GM21390 (cell line): ENCODE data around the gene SYNM.
"Not testable (repeated sequence)": the region's sequence is repeated elsewhere in the genome, so short reads cannot be mapped to it uniquely, and the experiment has no call there.

Source experiments
- ATAC-seq: cut with Tn5 transposase; IDR thresholded peaks from one replicate; pipeline ENCODE4 v1.9.1; 2021; ENCODE audit not compliant: unreplicated experiment

SYNM gene

DNA sequence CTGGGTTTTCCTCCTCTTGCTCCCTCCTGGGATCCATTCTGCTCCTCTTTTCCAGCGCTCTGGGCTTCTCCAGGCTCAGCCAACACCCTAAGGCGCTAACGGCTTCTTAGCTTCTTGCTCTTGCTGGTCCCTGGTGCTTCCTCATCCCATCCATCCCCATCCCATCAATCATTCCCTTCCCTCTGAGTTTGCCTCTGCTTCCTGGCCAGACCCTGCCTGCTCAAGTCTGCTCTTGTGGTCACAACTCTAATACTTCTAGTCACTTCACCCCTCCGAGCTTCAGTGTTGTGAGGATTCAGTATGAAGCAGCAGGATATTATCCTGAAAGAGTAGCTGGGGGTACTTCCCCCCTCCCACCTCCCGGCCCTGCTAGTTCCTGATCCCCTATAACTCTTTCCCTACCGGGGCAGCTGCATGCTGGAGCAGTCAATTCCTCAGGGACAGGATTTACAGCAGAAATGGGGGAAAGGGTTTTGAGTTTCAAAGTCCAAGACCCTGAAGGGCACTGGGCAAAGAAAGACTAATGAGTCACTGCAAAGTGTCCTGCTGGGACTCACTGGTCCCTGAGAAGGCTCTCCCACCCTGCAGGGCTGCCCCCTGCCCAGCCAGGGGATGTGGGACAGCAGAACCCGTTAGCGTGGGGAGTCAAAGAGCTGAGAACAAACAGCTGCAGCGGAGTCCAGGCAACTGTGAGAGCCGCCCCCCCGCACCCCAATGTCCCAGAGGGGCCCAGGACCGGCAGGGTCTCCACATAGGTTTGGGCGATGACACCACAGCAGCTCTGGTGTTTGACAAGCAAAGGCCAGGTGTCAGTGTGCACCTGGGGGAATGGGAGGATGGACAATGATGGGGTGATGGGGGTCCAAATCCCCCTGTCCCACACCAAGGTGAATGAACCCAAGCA lies 2.3 kb upstream of the SYNM start:
- ATAC-seq, result no peak

DNA sequence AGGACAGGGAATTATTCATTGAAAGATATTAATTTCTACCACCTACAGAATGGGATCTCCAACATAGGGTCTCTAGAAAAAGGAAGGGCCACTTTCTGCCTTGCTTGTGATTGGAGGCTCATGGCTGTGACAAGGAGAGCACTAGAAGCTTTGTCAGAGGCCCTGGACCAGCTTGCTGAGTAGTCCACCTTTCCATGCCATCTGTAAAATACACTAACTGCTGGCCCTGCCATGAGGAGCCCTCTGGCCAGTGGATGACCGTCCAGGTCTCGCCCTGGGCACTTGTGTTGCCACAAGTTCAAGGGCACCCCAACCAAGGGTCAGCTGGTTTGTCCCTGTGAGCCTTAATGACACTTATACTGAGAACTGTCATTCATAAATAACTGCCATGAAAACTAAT lies 1.6 kb upstream of the SYNM start:
- ATAC-seq, result no peak

DNA sequence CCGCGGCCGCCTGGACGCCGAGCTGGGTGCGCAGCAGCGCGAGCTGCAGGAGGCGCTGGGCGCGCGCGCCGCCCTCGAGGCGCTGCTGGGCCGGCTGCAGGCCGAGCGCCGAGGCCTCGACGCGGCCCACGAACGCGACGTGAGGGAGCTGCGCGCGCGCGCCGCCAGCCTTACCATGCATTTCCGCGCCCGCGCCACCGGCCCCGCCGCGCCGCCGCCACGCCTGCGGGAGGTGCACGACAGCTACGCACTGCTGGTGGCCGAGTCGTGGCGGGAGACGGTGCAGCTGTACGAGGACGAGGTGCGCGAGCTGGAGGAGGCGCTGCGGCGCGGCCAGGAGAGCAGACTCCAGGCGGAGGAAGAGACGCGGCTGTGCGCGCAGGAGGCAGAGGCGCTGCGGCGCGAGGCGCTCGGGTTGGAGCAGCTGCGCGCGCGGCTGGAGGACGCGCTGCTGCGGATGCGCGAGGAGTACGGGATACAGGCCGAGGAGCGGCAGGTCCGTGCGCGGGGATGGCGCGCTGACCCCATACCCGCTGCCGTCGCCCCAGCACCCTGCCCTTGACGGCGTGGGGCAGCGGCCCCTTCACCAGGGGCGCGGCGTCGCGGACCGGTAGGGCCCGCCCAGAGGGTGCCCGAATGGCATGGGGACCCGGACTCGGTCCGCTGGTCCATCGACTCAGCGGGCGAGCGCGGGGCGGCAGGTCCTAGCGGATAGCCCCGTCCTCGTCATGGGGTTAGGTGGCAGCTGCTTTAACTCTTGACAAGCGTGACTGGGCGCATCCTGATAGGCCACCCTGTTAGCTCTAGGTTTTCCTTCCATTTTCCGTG lies 848 bp downstream of the SYNM start:
- ATAC-seq, result peak; percentile 45

DNA sequence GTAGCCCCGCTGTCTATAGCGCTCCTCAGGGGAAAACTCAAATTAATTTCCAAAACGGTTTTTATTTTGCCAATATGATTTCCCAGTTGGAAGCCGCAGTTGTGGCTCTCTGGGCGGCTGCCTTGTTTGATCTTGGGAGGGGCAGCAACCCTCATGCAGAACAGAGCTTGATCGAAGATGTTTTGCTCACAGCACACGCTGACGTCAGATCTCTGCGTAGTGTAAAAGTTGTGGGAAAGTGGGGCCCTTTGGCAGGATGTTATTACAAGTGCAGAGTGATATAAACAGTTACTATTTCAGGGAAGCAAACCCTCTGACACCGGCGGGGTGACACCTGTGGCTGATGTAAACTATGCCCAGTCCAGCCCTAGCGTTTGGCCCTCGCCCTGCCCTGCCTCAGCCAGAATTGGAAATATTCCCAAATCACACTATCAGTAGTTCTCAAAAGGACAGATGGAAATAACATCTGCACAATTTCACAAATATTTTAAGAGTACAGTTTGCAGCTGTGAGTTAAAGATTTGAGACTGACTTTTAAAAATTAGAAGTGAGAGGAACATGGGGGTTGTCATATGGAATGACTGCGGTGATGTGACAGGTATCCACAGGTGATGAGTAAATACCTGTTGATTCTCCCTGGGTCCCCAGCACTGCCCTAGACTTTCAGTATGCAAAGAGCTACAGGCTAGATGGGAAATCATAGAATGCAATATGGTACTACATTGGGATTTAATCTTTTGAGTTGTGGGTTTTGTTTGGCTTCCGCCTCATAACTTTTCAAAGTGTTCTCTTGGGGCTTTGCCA lies 1.7 kb downstream of the SYNM start:
- no peak for ATAC-seq

DNA sequence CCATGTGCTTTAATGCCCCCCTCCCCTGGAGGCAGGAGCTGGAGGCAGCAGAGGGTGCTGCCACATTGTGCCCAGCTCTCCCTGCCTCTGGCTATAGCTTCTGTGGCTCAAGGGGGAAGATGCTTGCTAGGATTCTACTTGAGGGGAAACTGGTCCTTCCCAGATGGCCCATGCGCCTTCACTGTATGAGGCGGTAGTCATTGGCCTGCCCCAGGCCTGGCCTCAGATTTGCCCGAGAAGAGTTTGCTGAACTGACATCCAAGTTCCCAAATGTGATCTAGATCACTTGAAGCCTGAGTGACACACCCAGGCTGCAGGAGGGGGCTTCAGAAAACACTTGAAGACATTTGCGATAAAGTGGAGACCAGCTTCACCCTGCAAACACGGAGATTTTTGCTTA lies 4.1 kb downstream of the SYNM start:
- ATAC-seq, result no peak

DNA sequence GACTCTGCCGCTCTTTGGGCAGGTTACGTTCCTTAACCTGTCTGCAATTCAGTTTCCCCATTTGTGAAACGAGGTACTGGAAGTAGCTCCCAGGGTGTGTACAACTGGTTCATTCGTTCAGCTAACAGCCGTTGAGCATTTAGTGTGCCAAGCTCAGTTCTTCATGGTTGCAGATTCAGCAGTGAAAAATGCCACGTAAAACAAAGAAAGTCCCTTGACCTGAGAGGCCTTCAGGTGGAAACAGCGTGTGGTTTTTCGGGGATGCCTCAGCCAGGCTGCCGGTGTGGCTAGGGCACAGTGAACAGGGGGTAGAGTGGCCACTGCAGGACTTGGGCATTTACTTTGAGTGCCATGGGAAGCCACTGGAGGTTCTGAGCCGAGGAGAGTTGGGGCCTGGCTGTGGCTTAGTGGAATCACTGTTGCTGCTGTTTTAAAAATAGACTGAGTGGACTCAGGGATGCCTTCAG lies 4.7 kb downstream of the SYNM start:
- no peak for ATAC-seq

DNA sequence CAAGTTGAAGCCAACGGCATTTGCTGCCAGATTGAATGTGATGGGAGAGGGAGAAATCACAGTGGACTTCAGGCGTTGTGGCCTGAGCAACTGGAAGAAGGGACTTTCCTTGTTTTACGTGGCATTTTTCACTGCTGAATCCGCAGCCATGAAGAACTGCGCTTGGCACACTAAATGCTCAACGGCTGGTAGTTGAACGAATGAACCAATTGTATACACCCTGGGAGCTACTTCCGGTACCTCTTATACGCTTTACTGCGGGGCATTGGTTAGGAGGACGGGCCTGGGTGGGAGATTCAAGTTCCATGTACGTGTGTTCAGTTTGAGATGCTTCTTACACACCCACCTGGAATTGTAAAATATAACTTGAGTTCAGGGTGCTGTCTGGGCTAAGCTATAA lies 5.2 kb downstream of the SYNM start:
- no peak for ATAC-seq

DNA sequence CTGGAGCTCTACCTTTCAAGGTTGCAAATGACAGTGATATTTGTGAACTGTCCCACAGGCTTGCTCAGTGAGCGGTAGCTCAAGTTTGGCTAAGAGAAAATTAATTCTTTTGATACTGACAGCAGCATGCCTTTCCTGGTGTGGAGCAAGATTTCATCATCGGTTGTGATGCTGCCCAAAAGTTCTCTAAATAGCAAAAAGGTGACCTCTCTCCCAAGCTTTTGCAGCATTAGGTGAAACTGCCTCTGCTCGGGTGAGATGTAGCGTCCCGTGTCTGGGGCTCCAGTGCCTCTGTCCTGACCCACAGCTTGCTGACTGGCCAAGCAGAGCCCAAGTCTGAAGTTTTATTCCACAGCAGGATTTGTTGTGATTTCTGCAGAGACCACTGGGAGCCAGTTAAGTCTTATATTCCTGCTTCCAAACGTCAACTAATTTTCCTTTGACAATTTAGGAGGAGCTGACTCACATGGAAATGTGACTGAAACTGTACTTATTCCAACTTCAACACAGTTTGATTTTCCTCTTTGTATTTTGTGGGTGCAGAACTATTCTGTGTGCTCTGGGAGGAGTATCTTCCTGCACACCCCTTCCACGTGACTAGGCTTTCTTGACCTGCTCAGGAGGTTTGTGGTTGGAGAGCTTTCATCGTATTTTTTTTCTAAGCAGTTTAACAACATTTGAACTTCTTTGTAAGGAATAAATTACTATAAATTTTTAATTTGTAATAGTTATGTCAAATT lies 5.9 kb downstream of the SYNM start:
- ATAC-seq, result no peak

DNA sequence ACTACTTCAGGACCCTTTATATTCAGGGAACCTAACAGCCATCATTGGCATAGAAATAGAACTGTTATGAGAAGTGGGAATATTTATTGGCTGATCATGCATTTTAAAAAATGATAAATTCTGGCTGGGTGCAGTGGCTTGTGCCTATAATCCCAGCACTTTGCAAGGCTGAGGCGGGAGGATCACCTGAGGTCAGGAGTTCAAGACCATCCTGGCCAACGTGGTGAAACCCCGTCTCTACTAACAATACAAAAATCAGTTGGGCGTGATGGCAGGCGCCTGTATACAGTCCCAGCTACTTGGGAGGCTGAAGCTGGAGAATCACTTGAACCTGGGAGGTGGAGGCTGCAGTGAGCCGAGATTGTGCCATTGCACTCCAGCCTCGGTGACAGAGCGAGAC lies 6.8 kb downstream of the SYNM start:
- ATAC-seq, result not testable (repeated sequence)

DNA sequence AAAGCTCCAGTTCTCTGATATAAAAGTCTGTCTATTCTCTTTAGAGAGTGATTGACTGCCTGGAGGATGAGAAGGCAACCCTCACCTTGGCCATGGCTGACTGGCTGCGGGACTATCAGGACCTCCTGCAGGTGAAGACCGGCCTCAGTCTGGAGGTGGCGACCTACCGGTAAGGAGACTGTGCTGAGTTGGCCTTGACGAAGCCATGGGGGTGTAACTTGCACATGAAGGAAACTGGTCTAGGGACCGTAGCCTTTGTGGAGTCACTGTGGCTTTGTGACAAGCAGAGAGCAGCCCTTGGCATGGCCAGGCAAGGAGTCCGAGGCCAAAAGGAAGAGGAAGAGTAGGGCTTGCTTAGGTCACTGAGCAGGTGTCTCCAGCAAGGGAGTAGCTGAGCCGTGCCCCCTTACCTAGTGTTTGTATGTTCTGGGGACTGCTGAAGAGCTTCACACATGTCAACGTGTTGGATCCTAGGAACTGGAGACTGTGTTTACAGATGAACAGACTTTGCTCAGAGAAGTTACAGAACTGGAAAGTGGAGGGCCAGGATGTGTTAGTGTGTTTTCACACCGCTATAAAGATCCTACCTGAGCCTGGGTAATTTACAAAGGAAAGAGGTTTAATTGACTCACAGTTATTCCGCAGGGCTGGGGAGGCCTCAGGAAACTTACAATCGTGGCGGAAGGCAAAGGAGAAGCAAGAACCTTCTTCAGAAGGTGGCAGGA lies 8.8 kb downstream of the SYNM start:
- ATAC-seq, result no peak

DNA sequence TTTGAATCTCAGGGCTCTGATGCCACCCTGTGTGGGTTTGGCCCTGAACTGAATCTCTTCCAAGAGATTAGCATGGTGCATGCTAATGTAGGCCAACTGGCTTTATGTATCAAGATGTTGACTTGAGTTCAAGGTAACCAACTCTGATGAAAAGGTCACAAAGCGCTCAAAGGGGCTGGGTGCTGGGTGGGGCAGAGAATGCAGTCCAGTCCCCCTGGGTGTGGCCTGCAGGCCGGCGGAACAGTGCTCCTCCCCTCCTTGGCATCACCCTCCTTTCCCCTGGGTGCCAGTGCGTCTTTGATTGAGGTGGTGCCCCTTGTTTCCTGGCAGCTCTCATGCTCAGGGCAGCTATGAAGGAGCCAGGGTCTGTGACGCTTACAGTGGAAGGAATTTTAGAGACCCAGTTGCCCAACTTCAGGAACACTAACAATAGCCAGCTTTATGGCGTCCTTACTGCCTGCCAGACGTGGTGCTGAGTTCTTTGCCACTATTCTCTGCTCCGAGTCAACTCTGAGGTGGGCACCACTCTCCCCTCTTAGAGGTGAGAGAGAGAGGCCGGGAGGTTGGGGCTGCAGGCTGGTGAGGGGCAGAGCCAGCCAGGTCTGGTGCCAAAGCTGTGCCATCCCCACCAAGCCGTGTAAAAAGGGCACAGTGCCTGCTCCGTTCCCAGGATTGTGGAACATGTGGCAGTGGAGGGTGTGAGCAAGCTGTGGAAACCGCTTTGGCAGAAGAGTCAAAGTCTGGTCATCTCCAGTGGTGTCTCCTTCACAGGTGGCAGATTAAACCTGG lies 9.8 kb downstream of the SYNM start:
- no peak for ATAC-seq

DNA sequence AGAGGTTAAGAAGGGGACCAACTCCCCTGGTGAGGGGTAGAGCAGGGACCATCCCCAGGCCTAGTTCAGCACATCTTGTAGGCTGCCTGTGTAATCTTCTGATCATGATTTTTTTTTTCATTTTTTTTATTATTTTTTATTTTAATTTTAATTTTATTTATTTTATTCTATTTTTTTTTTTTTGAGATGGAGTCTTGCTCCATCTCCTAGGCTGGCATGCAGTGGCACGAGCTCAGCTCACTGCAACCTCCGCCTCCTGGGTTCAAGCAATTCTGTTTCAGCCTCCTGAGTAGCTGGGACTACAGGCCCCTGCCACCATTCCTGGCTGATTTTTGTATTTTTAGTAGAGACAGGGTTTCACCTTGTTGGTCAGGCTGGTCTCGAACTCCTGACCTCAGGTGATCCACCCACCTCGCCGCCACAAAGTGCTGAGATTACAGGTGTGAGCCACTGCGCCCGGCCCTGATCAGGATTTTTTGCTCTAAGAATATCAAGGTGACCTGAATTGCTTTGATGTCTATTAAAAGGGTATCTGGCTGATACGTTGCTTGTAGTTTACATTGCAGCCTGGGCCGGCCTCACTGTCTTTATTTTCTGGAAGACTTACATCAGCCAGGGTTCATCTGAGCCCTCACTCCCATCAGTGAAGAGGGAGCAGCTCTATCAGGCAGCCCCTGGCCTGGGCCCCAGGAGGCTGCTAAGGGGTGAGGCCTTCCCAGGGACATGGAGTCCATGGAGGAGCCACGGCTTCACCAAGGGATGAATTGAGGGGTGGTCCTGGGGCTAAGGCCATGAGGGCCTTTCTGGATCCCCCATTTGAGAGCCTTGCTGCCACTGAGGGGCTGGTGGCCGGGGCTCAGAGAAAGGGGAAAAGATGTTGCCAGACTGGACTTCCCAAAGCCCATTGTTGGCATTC lies 10.7 kb downstream of the SYNM start:
- no peak for ATAC-seq

DNA sequence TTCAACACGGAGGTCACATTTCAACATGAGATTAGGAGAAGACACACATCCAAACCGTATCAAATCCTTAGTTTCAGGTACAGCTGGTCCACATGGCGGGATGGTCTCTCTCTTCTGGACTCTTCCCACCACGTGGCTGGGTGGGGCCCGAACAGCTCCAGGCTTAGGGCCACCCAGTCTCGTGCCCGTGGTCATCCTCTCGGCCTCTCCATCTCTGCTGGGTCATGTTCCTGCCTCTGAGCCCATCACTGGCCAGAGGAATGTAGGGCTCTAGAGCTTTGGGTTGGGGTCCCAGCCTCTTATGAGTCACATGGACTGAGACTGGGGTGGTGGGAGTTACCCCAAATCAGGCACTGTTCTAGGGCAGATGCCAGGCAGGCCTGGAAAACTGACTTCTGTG lies 12.2 kb downstream of the SYNM start:
- no peak for ATAC-seq

DNA sequence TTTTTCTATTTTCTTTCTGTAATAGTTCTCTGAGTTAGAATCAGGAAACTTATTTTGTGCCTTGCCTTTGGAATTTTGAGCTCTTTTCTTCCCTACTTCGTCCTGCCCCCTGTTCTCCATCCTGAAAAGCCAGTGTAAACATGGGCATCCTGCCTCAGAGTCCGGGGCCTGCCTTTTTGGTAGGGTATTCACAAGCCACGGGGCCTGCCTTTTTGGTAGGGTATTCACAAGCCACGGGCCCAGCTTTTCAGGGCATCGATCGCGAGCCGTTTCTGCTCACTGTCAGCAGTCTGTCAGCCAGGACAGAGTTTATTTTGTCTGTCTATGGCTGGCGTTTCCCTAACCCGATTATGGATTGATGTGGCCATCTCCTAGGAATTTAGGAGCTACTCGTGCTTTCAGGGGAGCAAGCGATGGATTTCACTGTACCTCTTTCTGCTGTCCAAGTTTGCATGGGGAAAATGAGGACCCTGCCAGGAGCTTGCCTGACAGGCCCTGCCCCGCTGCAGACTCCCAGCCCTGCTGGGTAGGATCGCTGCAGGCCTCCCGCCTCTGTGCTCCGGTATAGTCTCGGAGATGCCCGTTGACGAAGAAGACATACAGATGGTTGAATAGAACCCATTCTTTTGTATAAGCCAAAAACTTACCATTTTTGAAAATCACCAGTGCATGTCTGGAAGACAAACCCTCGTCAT lies 12.8 kb downstream of the SYNM start:
- no peak for ATAC-seq

DNA sequence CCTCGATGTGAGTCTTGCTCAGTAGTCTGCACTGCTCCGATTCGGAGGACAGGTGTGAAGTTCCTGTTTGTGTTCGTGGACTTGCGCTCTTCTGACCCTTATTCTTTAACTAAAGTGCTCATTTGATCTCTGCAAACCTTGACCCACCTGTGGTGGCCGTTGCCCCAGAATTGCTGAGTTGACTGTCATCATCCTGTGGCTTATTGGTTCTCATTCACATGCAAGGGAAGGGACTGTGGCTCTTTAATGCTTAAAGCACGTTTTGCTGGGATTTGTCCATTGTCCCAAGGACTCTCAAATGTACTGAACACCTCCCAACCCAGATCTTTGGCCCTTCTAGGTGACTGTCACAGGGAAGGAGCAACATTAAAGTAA lies 13.4 kb downstream of the SYNM start:
- ATAC-seq, result no peak

DNA sequence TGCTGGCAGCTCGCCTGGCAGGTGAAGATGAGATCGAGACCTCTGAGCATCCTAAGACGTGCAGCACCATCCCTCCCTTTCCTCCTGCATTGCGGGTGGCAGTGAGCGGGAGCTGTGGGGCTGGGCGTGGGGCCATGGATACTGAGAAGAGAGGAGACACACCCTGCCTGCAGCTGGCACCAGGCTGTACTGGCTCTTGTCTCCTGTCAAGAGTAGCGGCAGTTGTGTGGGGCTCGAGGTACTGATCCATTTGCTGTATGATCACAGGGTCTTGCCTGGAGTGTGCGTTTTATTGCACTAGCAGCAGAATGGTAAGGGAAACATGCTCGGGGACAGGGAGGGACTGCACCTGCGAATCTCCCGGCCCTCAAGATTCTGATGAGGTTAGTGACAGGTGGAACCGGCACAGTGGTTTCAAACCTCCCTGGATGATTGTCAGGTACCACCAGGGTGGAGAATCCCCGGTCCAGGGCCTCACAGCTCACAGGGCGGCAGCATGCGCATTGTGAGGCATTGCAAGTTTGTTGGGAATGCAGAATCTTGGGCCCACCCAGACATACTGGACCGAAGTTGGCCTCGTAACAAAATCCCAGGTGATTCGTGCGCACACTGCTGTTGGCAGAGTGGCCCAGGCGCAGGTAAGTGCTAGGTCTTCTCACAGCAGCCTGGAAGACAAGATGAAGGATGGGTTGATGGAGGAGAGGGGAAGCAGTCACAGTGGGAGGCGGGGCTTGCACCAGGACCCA lies 14.1 kb downstream of the SYNM start:
- no peak for ATAC-seq
